GM18511 (cell line): ENCODE data around the gene CDC37.

Experiments
- ATAC-seq: cut with Tn5 transposase; IDR thresholded peaks from one replicate; pipeline ENCODE4 v1.9.1; 2021; ENCODE audit warnings: mild to moderate bottlenecking, moderate library complexity; ENCODE audit not compliant: unreplicated experiment

The CDC37 gene

GRCh38 chr19:10403137-10404021, at the start of gene CDC37:
TSS of gene CDC37 (minus strand) at chr19:10403542. CDS start at chr19:10403479, 63 bp downstream.
- peak; percentile 82 for ATAC-seq

GRCh38 chr19:10450853-10451609, 47.7 kb upstream of the CDC37 start:
- ATAC-seq, result no peak

- ATAC-seq, result no peak
Measured at GRCh38 chr19:10450191-10450852, 47.0 kb upstream of the CDC37 start.

GRCh38 chr19:10449037-10449436, 45.7 kb upstream of the CDC37 start:
- no peak for ATAC-seq

- ATAC-seq, result no peak
Measured at GRCh38 chr19:10442698-10443097, 39.4 kb upstream of the CDC37 start.

- no peak for ATAC-seq
Measured at GRCh38 chr19:10439588-10439987, 36.2 kb upstream of the CDC37 start.

- ATAC-seq, result no peak
Measured at GRCh38 chr19:10433131-10433536, 29.8 kb upstream of the CDC37 start.

GRCh38 chr19:10432736-10433130, 29.4 kb upstream of the CDC37 start:
- ATAC-seq, result no peak

- ATAC-seq, result no peak
Measured at GRCh38 chr19:10431943-10432735, 28.8 kb upstream of the CDC37 start.

- ATAC-seq, result no peak
Measured at GRCh38 chr19:10431254-10431942, 28.1 kb upstream of the CDC37 start.

GRCh38 chr19:10430505-10431253, 27.3 kb upstream of the CDC37 start:
- no peak for ATAC-seq

- ATAC-seq, result no peak
Measured at GRCh38 chr19:10428996-10429381, 25.6 kb upstream of the CDC37 start.

GRCh38 chr19:10427169-10427568, 23.8 kb upstream of the CDC37 start:
- ATAC-seq, result no peak

GRCh38 chr19:10424011-10424637, 20.8 kb upstream of the CDC37 start:
- ATAC-seq, result peak; percentile 41

- no peak for ATAC-seq
Measured at GRCh38 chr19:10422846-10423245, 19.5 kb upstream of the CDC37 start.

GRCh38 chr19:10422046-10422461, 18.7 kb upstream of the CDC37 start:
- ATAC-seq, result no peak

GRCh38 chr19:10421240-10422045, 18.1 kb upstream of the CDC37 start:
- ATAC-seq, result no peak
